GM13976 (cell line): ENCODE data around the gene USP51.
"Not testable (repeated sequence)": the region's sequence is repeated elsewhere in the genome, so short reads cannot be mapped to it uniquely, and the experiment has no call there.

Source experiments
- DNase-seq: peaks from one replicate; pipeline ENCODE4 v3.0.0; 2012; ENCODE audit warnings: low spot score
- in situ Hi-C: fragments of 300-500 bp; cut with MboI; formaldehyde crosslinking; loops from one replicate; pipeline ENCODE4 v1.12.0; 2022; ENCODE audit warnings: low sequenced_read_pairs, mixed read lengths, inconsistent platforms; ENCODE audit not compliant: unreplicated experiment
- TF ChIP-seq, protein P1 (sequence below): IDR thresholded peaks from 2 replicates; pipeline ENCODE4 v1.5.1; 2012; ENCODE audit warnings: borderline replicate concordance, mild to moderate bottlenecking; ENCODE audit not compliant: insufficient read depth; ENCODE audit errors: extremely low read depth, missing control alignments, control extremely low read depth

USP51 gene

DNA sequence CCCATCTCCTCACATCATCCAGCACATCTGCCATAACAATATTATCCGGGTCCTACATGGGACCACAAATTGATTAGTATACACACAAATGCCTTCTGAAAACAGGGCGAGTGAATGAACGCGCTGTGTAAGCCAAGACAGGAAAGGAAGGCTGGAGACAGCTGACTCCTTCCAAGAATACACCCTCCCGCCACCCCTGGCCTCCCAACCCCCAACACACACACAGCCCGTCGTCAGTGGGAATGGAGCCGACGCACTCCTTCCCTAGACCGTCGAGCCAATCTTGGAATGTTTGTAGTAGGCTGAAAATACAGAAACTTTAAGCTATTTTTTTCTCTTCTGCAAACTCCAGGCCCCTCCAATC, 38.0 kb downstream of the USP51 start:
- TF ChIP-seq, protein P1, sequence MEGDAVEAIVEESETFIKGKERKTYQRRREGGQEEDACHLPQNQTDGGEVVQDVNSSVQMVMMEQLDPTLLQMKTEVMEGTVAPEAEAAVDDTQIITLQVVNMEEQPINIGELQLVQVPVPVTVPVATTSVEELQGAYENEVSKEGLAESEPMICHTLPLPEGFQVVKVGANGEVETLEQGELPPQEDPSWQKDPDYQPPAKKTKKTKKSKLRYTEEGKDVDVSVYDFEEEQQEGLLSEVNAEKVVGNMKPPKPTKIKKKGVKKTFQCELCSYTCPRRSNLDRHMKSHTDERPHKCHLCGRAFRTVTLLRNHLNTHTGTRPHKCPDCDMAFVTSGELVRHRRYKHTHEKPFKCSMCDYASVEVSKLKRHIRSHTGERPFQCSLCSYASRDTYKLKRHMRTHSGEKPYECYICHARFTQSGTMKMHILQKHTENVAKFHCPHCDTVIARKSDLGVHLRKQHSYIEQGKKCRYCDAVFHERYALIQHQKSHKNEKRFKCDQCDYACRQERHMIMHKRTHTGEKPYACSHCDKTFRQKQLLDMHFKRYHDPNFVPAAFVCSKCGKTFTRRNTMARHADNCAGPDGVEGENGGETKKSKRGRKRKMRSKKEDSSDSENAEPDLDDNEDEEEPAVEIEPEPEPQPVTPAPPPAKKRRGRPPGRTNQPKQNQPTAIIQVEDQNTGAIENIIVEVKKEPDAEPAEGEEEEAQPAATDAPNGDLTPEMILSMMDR: no peak
- no peak for DNase-seq
- in situ Hi-C loops: no loop called here

DNA sequence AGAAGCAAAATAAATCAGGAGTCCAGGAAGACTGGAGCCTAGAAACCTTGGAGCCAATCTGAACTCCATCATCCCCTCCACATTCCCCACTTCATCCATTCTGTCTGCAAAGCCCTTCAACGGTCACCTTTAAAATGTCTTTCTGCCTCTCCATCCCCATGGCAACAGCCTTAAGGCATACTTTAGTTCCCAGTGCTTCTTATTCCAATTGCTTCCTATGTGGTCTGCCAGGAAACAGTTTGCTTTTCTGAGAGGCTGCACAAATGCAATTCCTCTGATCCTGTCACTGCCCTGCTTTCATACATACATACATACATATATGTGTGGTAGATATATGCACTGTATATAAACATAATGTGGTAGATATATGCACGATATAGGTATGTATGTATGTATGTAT, 38.5 kb downstream of the USP51 start:
- no peak for DNase-seq
- TF ChIP-seq, protein P1: no peak
- in situ Hi-C loops: no loop called here

DNA sequence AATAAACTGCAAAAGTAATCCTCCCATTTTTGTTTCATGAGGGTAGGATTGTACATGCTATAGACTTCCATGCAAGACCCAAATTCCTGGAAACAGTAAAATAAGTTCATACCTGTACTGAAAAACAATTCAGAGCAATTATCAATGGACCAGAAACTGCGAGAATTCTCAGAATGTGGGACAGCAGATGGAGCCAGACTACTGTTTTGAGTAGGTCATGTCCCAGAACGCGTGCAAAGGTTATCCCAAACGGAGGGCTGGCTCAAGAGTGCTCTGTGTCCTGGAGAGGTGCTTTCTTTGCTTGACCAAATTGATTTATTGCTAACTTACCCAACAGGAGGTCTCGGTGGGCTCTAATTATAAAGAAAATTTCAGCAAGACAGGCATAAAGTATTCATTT, 39.4 kb downstream of the USP51 start:
- in situ Hi-C loops: no loop called here
- TF ChIP-seq, protein P1: no peak
- no peak for DNase-seq

DNA sequence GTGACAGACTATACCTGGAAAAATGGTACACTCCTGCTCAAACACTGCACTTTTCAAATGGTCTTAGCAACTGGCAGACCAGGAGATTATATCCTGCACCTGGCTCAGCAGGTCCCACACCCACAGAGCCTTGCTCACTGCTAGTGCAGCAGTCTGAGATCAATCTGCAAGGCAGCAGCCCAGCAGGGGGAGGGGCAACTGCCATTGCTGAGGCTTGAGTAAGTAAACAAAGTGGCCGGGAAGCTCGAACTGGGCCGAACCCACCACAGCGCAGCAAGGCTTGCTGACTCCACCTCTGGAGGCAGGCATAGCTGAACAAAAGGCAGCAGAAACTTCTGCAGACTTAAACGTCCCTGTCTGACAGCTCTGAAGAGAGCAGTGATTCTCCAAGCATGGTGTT, 46.2 kb downstream of the USP51 start:
- DNase-seq, in situ Hi-C loops: not testable (repeated sequence)
